H1 (cell line): ENCODE results near the gene GNAT1. TPM values are rescaled to one million over a fixed set of nuclear protein-coding genes. Genes with fewer than 3 reads are reported as not detected.

Experiments used
- CTCF ChIA-PET: fragments of 300-600 bp; sonication (Branson Sonifier 250); formaldehyde crosslinking; loops from one replicate; lab custom pipeline; 2021; ENCODE audit not compliant: partially characterized antibody; lab: Charles Lee
- POLR2A ChIA-PET: fragments of 300-600 bp; sonication (Branson Sonifier 250); formaldehyde crosslinking; loops from one replicate; lab custom pipeline; 2021; ENCODE audit warnings: inconsistent platforms; ENCODE audit not compliant: partially characterized antibody; lab: Charles Lee
- DNase-seq, 2 experiments: peaks; one replicate each; pipeline versions ENCODE4 v3.0.0 to v3.0.0-alpha.2; 2010 to 2022; ENCODE audit warnings: low spot score in 2 of 2, low read depth in 1 of 2, mixed read lengths in 1 of 2
- FAIRE-seq: peaks from 2 replicates; lab custom pipeline; 2011; peaks lifted over from hg19 to GRCh38; lab: Jason Lieb, UNC
- H2AFZ ChIP-seq: 2 replicates; pipeline ENCODE4 v1.8.1; 2012; ENCODE audit warnings: low read length, inconsistent platforms
- H2AK5ac ChIP-seq: 2 replicates; pipeline ENCODE4 v1.6.1; 2013; ENCODE audit warnings: low read depth, low read length
- H2BK120ac ChIP-seq: replicated peaks from 2 replicates; pipeline ENCODE3; 2013; ENCODE audit warnings: low read depth, low read length, inconsistent platforms
- H2BK12ac ChIP-seq: 2 replicates; pipeline ENCODE4 v1.6.1; 2013; ENCODE audit warnings: low read depth, low read length
- H2BK15ac ChIP-seq: 2 replicates; pipeline ENCODE4 v1.6.1; 2013; ENCODE audit warnings: low read length
- H2BK20ac ChIP-seq: 2 replicates; pipeline ENCODE4 v1.6.1; 2013; ENCODE audit warnings: low read length
- H2BK5ac ChIP-seq: 2 replicates; pipeline ENCODE4 v1.6.1; 2013; ENCODE audit warnings: low read depth, low read length
- H3K14ac ChIP-seq: 2 replicates; pipeline ENCODE4 v1.6.1; 2013; ENCODE audit warnings: inconsistent platforms; ENCODE audit not compliant: insufficient read length
- H3K18ac ChIP-seq: 2 replicates; pipeline ENCODE4 v1.6.1; 2013; ENCODE audit warnings: low read length; ENCODE audit errors: extremely low read depth
- H3K23ac ChIP-seq: 2 replicates; pipeline ENCODE4 v1.6.1; 2013; ENCODE audit warnings: inconsistent platforms; ENCODE audit not compliant: insufficient read length
- H3K23me2 ChIP-seq: 2 replicates; pipeline ENCODE4 v1.6.1; 2013; ENCODE audit warnings: low read depth, low read length
- H3K27ac ChIP-seq: 2 replicates; pipeline ENCODE4 v1.6.1; 2011; ENCODE audit warnings: low read depth, low read length, inconsistent platforms
- H3K27me3 ChIP-seq, 4 experiments: replicated peaks in 1 of 4; 1 replicate in 1 of 4; 2 replicates in 3 of 4; pipeline versions ENCODE4 v1.6.1 to v1.8.1; 2011 to 2013; ENCODE audit warnings: low read length in 3 of 4, mild to moderate bottlenecking in 3 of 4, inconsistent platforms in 2 of 4, mixed read lengths in 2 of 4, moderate library complexity in 1 of 4; ENCODE audit not compliant: control insufficient read depth in 3 of 4, insufficient read depth in 3 of 4; ENCODE audit errors: extremely low read depth in 1 of 4
- H3K36me3 ChIP-seq, 4 experiments: 2 replicates each; pipeline versions ENCODE4 v1.6.1 to v1.8.1; 2011 to 2013; ENCODE audit warnings: mild to moderate bottlenecking in 4 of 4, low read length in 3 of 4, moderate library complexity in 2 of 4, control low read depth in 1 of 4, inconsistent platforms in 1 of 4; ENCODE audit not compliant: insufficient read depth in 4 of 4, control insufficient read depth in 2 of 4
- H3K4ac ChIP-seq: replicated peaks from 2 replicates; pipeline ENCODE3; 2013; ENCODE audit warnings: low read length, low read depth, mixed read lengths, inconsistent platforms; ENCODE audit not compliant: insufficient read length
- H3K4me1 ChIP-seq, 4 experiments: replicated peaks in 1 of 4; 1 replicate in 1 of 4; 2 replicates in 3 of 4; pipeline versions ENCODE4 v1.6.1 to v1.8.1; 2011 to 2013; ENCODE audit warnings: low read length in 3 of 4, inconsistent platforms in 2 of 4, mixed read lengths in 1 of 4; ENCODE audit not compliant: insufficient read depth in 4 of 4, control insufficient read depth in 3 of 4
- H3K4me2 ChIP-seq, 2 experiments: 2 replicates each; pipeline versions ENCODE4 v1.6.1 to v1.8.1; 2011 to 2013; ENCODE audit warnings: low read depth in 2 of 2, low read length in 2 of 2, control low read depth in 1 of 2, inconsistent platforms in 1 of 2, mild to moderate bottlenecking in 1 of 2; ENCODE audit not compliant: insufficient read depth in 1 of 2
- H3K4me3 ChIP-seq, 4 experiments: fragments of 200-600, 300-600 bp in 1 of 4; sonication (generic), shearing (Covaris generic), sonication (Bioruptor Twin) in 1 of 4; 2 replicates each; pipeline versions ENCODE4 v1.5.1 to v1.8.1; 2011 to 2016; ENCODE audit warnings: low read length in 4 of 4, low read depth in 3 of 4, control low read depth in 2 of 4, inconsistent platforms in 2 of 4, mild to moderate bottlenecking in 2 of 4, mixed read lengths in 1 of 4, moderate library complexity in 1 of 4; ENCODE audit not compliant: insufficient read depth in 2 of 4; ENCODE audit errors: extremely low read depth in 1 of 4
- H3K56ac ChIP-seq: replicated peaks from 2 replicates; pipeline ENCODE3; 2013; ENCODE audit warnings: low read depth, mild to moderate bottlenecking, mixed read lengths, low read length, inconsistent platforms; ENCODE audit not compliant: insufficient read length
- H3K79me1 ChIP-seq: 2 replicates; pipeline ENCODE4 v1.6.1; 2013; ENCODE audit warnings: low read depth, low read length, control low read depth
- H3K79me2 ChIP-seq, 2 experiments: 2 replicates each; pipeline versions ENCODE4 v1.6.1 to v1.8.1; 2012 to 2013; ENCODE audit warnings: low read length in 2 of 2, mild to moderate bottlenecking in 2 of 2, inconsistent platforms in 1 of 2; ENCODE audit not compliant: insufficient read depth in 2 of 2, control insufficient read depth in 1 of 2
- H3K9ac ChIP-seq, 4 experiments: replicated peaks in 1 of 4; 1 replicate in 1 of 4; 2 replicates in 3 of 4; pipeline versions ENCODE4 v1.6.1 to v1.8.1; 2011 to 2013; ENCODE audit warnings: low read depth in 3 of 4, low read length in 3 of 4, control low read depth in 2 of 4, mild to moderate bottlenecking in 2 of 4, moderate library complexity in 2 of 4, inconsistent platforms in 1 of 4; ENCODE audit errors: extremely low read depth in 1 of 4
- H3K9me3 ChIP-seq, 2 experiments: 2 replicates each; pipeline versions ENCODE4 v1.6.1 to v1.8.1; 2012 to 2013; ENCODE audit warnings: mild to moderate bottlenecking in 2 of 2, moderate library complexity in 2 of 2, control low read depth in 1 of 2, inconsistent platforms in 1 of 2, low read depth in 1 of 2, low read length in 1 of 2, mixed read lengths in 1 of 2; ENCODE audit not compliant: insufficient read depth in 2 of 2
- H4K20me1 ChIP-seq, 2 experiments: replicated peaks in 1 of 2; 2 replicates each; pipeline versions ENCODE3 to v1.8.1; 2011 to 2013; ENCODE audit warnings: inconsistent platforms in 2 of 2, low read length in 2 of 2, mild to moderate bottlenecking in 1 of 2; ENCODE audit not compliant: insufficient read depth in 2 of 2, control insufficient read depth in 1 of 2
- H4K5ac ChIP-seq: 2 replicates; pipeline ENCODE4 v1.6.1; 2013; ENCODE audit warnings: low read length, low read depth, mixed read lengths, inconsistent platforms; ENCODE audit not compliant: insufficient read length
- H4K8ac ChIP-seq: 2 replicates; pipeline ENCODE4 v1.8.0; 2013; ENCODE audit warnings: mild to moderate bottlenecking, moderate library complexity, low read length, inconsistent platforms; ENCODE audit not compliant: insufficient read depth; ENCODE audit errors: extremely low read depth
- H4K91ac ChIP-seq: replicated peaks from 2 replicates; pipeline ENCODE3; 2013; ENCODE audit warnings: low read length, mixed read lengths, inconsistent platforms; ENCODE audit not compliant: insufficient read length
- CBX5 ChIP-seq: fragments of 300-800, 300-1000 bp; sonication (generic); IDR thresholded peaks from 2 replicates; pipeline ENCODE4 v1.7.1; 2016; ENCODE audit warnings: antibody characterized with exemption, low read length, low read depth
- CTCF ChIP-seq, 3 experiments: IDR thresholded peaks; 1 replicate in 2 of 3; 2 replicates in 1 of 3; pipeline versions ENCODE4 v1.5.1 to v1.6.1; 2011; ENCODE audit warnings: low read length in 3 of 3, mild to moderate bottlenecking in 3 of 3, inconsistent platforms in 2 of 3, low read depth in 1 of 3, moderate library complexity in 1 of 3; ENCODE audit not compliant: insufficient read depth in 1 of 3; ENCODE audit errors: control extremely low read depth in 1 of 3
- EP300 ChIP-seq, 2 experiments: IDR thresholded peaks; 1 replicate in 1 of 2; 2 replicates in 1 of 2; pipeline ENCODE4 v1.6.1; 2011 to 2012; ENCODE audit warnings: low read depth in 2 of 2, low read length in 2 of 2, mild to moderate bottlenecking in 2 of 2, borderline replicate concordance in 1 of 2, inconsistent platforms in 1 of 2, moderate library complexity in 1 of 2
- HDAC2 ChIP-seq, 2 experiments: fragments of 300-600 bp in 1 of 2; sonication (generic) in 1 of 2; IDR thresholded peaks; 2 replicates each; pipeline ENCODE4 v1.6.1; 2011 to 2012; ENCODE audit warnings: low read depth in 2 of 2, low read length in 2 of 2, mild to moderate bottlenecking in 2 of 2, moderate library complexity in 2 of 2, borderline replicate concordance in 1 of 2, inconsistent platforms in 1 of 2
- PHF8 ChIP-seq: fragments of 200-600 bp; sonication (generic); conservative IDR thresholded peaks from 2 replicates; pipeline ENCODE4 v1.7.1; 2012; ENCODE audit warnings: low read depth, mild to moderate bottlenecking, inconsistent platforms, low read length, moderate library complexity
- POLR2AphosphoS5 ChIP-seq: IDR thresholded peaks from 2 replicates; pipeline ENCODE4 v1.6.1; 2011; ENCODE audit warnings: low read depth, low read length
- SUZ12 ChIP-seq: fragments of 200-600 bp; sonication (generic); IDR thresholded peaks from 2 replicates; pipeline ENCODE4 v1.6.1; 2012; ENCODE audit warnings: mild to moderate bottlenecking, inconsistent platforms, low read length, moderate library complexity, mixed read lengths
- WGBS, 2 experiments: shearing (Covaris generic) in 1 of 2; methylation state at CpG; one replicate each; pipeline versions ENCODE4 v1.1.6 to v1.1.7; 2013 to 2015; ENCODE audit warnings: low lambda C conversion rate in 2 of 2, mixed read lengths in 2 of 2, inconsistent platforms in 1 of 2, low coverage in 1 of 2, missing lambda C conversion rate in 1 of 2; ENCODE audit not compliant: insufficient replicate concordance in 2 of 2, insufficient coverage in 1 of 2, insufficient read length in 1 of 2; ENCODE audit errors: extremely low coverage in 1 of 2, missing lambda C conversion rate in 1 of 2; 5-methylcytosine and 5-hydroxymethylcytosine counted together
- polyA plus RNA-seq, 7 experiments: library from polyadenylated mRNA; depleted of rRNA in 3 of 7; stranded (reverse) in 5 of 7; unstranded in 2 of 7; fragments of >200 nt in 5 of 7; fragments of 200-250 nt in 2 of 7; gene quantifications; 1 replicate in 5 of 7; 2 replicates in 1 of 7; 4 replicates in 1 of 7; pipeline versions ENCODE4 v1.2.1 to v1.2.3, GENCODE V29; 2011 to 2013; ENCODE audit warnings: missing spikeins in 2 of 7, mixed read lengths in 2 of 7
- total RNA-seq: library from RNA; stranded (reverse); fragmentation: NEBNext Ultra II Directional; extraction: Animal tissue kit (Norgen Biotek cat#: 25700); gene quantifications from 2 replicates; pipeline ENCODE4 v1.2.1, GENCODE V29; 2021

The GNAT1 gene
- total and polyA plus RNA-seq, 2 of the 8 experiments (the other 6 are each of a cell fraction or from before 2014, with no cell fraction given): 0.08 TPM; not detected in 1

GRCh38 chr3:50182533-50183099, 8.8 kb upstream of the GNAT1 start:
- Histone ChIP-seq H3K56ac (no peak overlapping the region), H3K23me2 (no peaks in the 10 kb centered on the region), H4K8ac (peak overlapping the region; percentile 15; the same call in 1 of the 2 replicates), H2BK5ac (no peak overlapping the region; the same call in 1 of the 2 replicates), H3K27ac (no peak overlapping the region), H2BK12ac (no peak overlapping the region), H3K4me2 (no peak overlapping the region), H3K4ac (no peak overlapping the region), H4K91ac (no peak overlapping the region), H3K9ac (no peak overlapping the region), H3K36me3 (peaks cover 8 to 44% (median 24%) of the 10 kb centered on the region in 4 experiments; a peak in 7 of 8 replicates), H3K4me3 (no peak overlapping the region)
- DNase-seq: no peak
- TF ChIP-seq SUZ12 (no peak), EP300 (IDR thresholded peaks at IDR 0.05; ENCODE audit: borderline replicate concordance in 1 of 2, low read depth in 2 of 2, low read length in 2 of 2) (no peak), HDAC2 (IDR thresholded peaks at IDR 0.05; ENCODE audit: borderline replicate concordance in 1 of 2, low read depth in 2 of 2, low read length in 2 of 2) (no peak), PHF8 (no peak), CBX5 (no peak), CTCF (IDR thresholded peaks at IDR 0.05; ENCODE audit: control extremely low read depth in 1 of 3, insufficient read depth in 1 of 3, low read depth in 1 of 3, low read length in 3 of 3) (no peak), POLR2AphosphoS5 (no peak)
- TF ChIP-seq, all 59 proteins: peak for 0
- CTCF ChIA-PET: interaction anchor here (0.7 to 25.0 kb wide), 16 partner anchors 8 to 99 kb away, joined by 3 to 1138 read pairs (median 4); partner anchors contain the start of genes GNAT1 and SLC38A3
- Histone ChIP-seq H3K79me1 (no peaks in the 10 kb centered on the region), H3K14ac (no peak overlapping the region), H2BK15ac (no peak overlapping the region), H3K79me2 (no peaks in the 10 kb centered on the region), H2BK120ac (no peak overlapping the region), H3K18ac (no peak overlapping the region), H2AFZ (no peak overlapping the region), H3K23ac (no peak overlapping the region), H3K4me1 (no peaks in the 10 kb centered on the region), H4K20me1 (peaks cover 0 to 5% of the 10 kb centered on the region in 2 experiments), H3K27me3 (no peaks in the 10 kb centered on the region), H4K5ac (no peak overlapping the region), H3K9me3 (no peaks in the 10 kb centered on the region), H2BK20ac (no peak overlapping the region), H2AK5ac (no peak overlapping the region)
- POLR2A ChIA-PET: interaction anchor here (1.6 to 3.2 kb wide), 5 partner anchors 8 to 61 kb away, joined by 5 to 19 read pairs (median 6); no protein-coding TSS in a partner anchor
- 95% methylated on average over 26 of the region's 26 CpGs; no CpG with 5 or more reads in 1 of the 2 experiments for WGBS, 2 experiments
- no peak for FAIRE-seq
